KMS-11 (cell line): ENCODE data around the gene OMG.
"Not testable (repeated sequence)": the region's sequence is repeated elsewhere in the genome, so short reads cannot be mapped to it uniquely, and the experiment has no call there.

Experiments
- H2AFZ ChIP-seq: fragments of 200-600 bp; sonication (generic); 2 replicates; pipeline ENCODE4 v1.6.1; 2016; ENCODE audit warnings: antibody characterized with exemption, mixed run types, low read depth
- H3K27ac ChIP-seq: fragments of 200-600 bp; sonication (generic); 2 replicates; pipeline ENCODE4 v1.6.1; 2016; ENCODE audit warnings: mild to moderate bottlenecking, mixed run types
- H3K27me3 ChIP-seq: fragments of 200-600 bp; sonication (generic); 2 replicates; pipeline ENCODE4 v1.6.1; 2017; ENCODE audit warnings: mild to moderate bottlenecking, low read depth, mixed run types, moderate library complexity; ENCODE audit not compliant: insufficient read depth
- H3K36me3 ChIP-seq: fragments of 200-600 bp; sonication (generic); 2 replicates; pipeline ENCODE4 v1.6.1; 2017; ENCODE audit warnings: mild to moderate bottlenecking, mixed run types; ENCODE audit not compliant: insufficient read depth
- H3K4me1 ChIP-seq: fragments of 200-600 bp; sonication (generic); 2 replicates; pipeline ENCODE4 v1.6.1; 2016; ENCODE audit warnings: mild to moderate bottlenecking, low read depth, mixed run types; ENCODE audit not compliant: poor library complexity, severe bottlenecking
- H3K4me2 ChIP-seq: fragments of 200-600 bp; sonication (generic); 2 replicates; pipeline ENCODE4 v1.7.0; 2016; ENCODE audit warnings: mild to moderate bottlenecking, mixed run types
- H3K4me3 ChIP-seq: fragments of 200-600 bp; sonication (generic); IDR thresholded peaks from 2 replicates; pipeline ENCODE4 v1.6.1; 2017; ENCODE audit warnings: low read depth, low read length, mixed read lengths; ENCODE audit not compliant: insufficient read depth
- H3K79me2 ChIP-seq: fragments of 200-600 bp; sonication (generic); 2 replicates; pipeline ENCODE4 v1.6.1; 2016; ENCODE audit warnings: low read depth, mixed run types; ENCODE audit not compliant: insufficient read depth
- H3K9ac ChIP-seq: fragments of 200-600 bp; sonication (generic); 2 replicates; pipeline ENCODE4 v1.6.1; 2016; ENCODE audit warnings: mild to moderate bottlenecking, mixed run types
- H4K20me1 ChIP-seq: fragments of 200-600 bp; sonication (generic); 2 replicates; pipeline ENCODE4 v1.6.1; 2016; ENCODE audit warnings: mild to moderate bottlenecking, mixed run types; ENCODE audit not compliant: insufficient read depth
- TF ChIP-seq, protein P1 (sequence below): fragments of 200-600 bp; sonication (generic); conservative IDR thresholded peaks from 2 replicates; pipeline ENCODE4 v1.6.1; 2017; ENCODE audit warnings: low read depth, mild to moderate bottlenecking, antibody characterized with exemption, low read length, moderate library complexity, mixed read lengths

Gene OMG

DNA sequence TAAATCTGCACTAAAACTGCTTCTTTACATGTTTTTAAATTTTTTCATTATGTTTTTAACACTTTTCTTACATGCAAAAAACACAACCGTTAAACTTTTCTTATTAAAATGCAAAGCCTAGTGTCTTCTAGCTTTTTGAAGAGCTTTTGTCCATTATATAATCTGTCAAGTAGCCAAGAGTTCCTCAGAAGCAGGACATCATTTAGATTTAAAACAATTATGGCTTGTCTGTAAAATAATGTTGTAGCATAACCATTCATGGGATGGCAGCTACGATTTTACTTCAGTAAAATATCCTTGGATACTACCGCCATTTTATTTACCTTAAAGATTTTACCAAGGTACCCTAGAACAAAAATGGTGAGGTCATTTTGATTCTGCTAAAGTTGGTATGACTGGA is 2.8 kb downstream of the OMG start:
- TF ChIP-seq, protein P1, sequence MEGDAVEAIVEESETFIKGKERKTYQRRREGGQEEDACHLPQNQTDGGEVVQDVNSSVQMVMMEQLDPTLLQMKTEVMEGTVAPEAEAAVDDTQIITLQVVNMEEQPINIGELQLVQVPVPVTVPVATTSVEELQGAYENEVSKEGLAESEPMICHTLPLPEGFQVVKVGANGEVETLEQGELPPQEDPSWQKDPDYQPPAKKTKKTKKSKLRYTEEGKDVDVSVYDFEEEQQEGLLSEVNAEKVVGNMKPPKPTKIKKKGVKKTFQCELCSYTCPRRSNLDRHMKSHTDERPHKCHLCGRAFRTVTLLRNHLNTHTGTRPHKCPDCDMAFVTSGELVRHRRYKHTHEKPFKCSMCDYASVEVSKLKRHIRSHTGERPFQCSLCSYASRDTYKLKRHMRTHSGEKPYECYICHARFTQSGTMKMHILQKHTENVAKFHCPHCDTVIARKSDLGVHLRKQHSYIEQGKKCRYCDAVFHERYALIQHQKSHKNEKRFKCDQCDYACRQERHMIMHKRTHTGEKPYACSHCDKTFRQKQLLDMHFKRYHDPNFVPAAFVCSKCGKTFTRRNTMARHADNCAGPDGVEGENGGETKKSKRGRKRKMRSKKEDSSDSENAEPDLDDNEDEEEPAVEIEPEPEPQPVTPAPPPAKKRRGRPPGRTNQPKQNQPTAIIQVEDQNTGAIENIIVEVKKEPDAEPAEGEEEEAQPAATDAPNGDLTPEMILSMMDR = no peak
- H3K4me3 ChIP-seq = no peak overlapping the region
- H3K27ac ChIP-seq = no peak overlapping the region
- H3K79me2 ChIP-seq = no peaks in the 10 kb centered on the region
- no peaks in the 10 kb centered on the region; the same call in 1 of the 2 replicates for H3K27me3 ChIP-seq
- no peaks in the 10 kb centered on the region for H4K20me1 ChIP-seq
- H3K36me3 ChIP-seq = no peaks in the 10 kb centered on the region
- H3K4me1 ChIP-seq = no peaks in the 10 kb centered on the region
- H2AFZ ChIP-seq = no peak overlapping the region
- no peak overlapping the region for H3K4me2 ChIP-seq
- no peak overlapping the region for H3K9ac ChIP-seq

DNA sequence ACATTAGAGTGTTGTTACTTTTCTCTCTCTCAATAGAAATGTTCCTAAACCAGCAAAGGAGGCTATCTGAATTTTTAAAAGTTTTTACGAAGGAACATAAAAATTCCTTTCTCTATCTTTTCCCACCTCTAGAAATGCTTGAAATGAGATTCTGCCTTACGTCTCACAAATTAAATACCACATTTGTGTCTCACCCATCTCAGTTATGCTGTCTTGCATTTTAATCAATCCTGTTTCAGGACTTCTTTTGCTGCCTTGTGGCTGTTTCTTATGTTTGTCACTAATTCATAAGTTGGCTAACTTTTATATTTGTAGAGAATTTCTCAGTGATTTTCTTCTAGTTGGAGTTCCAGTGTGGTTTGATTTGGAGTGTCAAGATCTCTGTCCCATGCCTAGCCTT is 3.5 kb downstream of the OMG start:
- H4K20me1 ChIP-seq = no peaks in the 10 kb centered on the region
- no peak overlapping the region for H3K27ac ChIP-seq
- no peak overlapping the region for H3K4me2 ChIP-seq
- no peak overlapping the region for H3K9ac ChIP-seq
- H3K4me1 ChIP-seq = no peaks in the 10 kb centered on the region
- H3K4me3 ChIP-seq = no peak overlapping the region
- no peaks in the 10 kb centered on the region for H3K36me3 ChIP-seq
- no peak overlapping the region for H2AFZ ChIP-seq
- TF ChIP-seq, protein P1 = no peak
- no peaks in the 10 kb centered on the region; the same call in 1 of the 2 replicates for H3K27me3 ChIP-seq
- H3K79me2 ChIP-seq = no peaks in the 10 kb centered on the region

DNA sequence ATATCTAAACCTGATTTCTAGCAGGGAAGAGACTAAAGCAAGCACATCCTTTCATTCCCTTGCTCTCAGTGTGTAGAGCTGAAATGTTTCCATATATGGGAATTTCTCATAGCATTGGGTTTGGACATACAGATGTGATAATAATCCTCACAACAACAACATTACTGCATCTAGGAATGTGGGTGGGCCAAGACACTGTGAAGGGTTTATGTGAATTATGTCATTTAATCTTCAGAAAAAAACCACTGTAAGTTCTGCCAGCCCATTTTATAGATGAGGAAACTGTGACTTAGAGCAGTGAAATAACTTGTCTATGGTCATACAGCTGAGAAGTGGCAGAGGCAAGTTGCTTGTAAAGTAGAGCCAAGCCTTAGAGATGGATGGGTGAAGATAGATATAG is 5.2 kb downstream of the OMG start:
- no peaks in the 10 kb centered on the region for H3K36me3 ChIP-seq
- TF ChIP-seq, protein P1 = no peak
- H3K4me2 ChIP-seq = no peak overlapping the region
- H3K79me2 ChIP-seq = no peaks in the 10 kb centered on the region
- H3K27ac ChIP-seq = no peak overlapping the region
- H2AFZ ChIP-seq = no peak overlapping the region
- no peak overlapping the region for H3K4me3 ChIP-seq
- H3K27me3 ChIP-seq = no peaks in the 10 kb centered on the region
- H3K9ac ChIP-seq = no peak overlapping the region
- H4K20me1 ChIP-seq = no peaks in the 10 kb centered on the region
- H3K4me1 ChIP-seq = no peaks in the 10 kb centered on the region

DNA sequence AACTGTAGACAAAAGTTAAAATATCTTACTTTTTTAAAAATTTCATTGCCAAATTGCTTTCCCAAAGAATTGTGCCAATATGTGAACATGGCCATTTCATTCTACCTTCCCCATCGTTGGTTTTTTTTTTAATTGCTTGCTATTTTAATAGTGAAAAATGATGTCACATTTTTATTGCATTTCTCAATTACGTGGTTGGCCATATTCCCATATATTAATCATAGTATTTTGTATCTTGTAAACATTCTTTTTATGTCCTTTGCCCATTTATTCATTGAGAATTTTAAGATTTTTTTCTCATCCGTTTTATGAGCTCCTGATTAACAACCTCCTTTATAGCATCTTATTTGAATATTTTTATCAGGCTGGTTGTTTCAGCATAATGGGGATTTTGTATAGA is 7.2 kb downstream of the OMG start:
- Histone ChIP-seq H3K4me2 (no peak overlapping the region), H2AFZ (no peak overlapping the region), H3K4me3 (no peak overlapping the region), H3K27ac (no peak overlapping the region), H3K79me2 (no peaks in the 10 kb centered on the region), H3K4me1 (no peaks in the 10 kb centered on the region), H3K36me3 (no peaks in the 10 kb centered on the region), H4K20me1 (no peaks in the 10 kb centered on the region), H3K9ac (no peak overlapping the region), H3K27me3 (no peaks in the 10 kb centered on the region)
- TF ChIP-seq, protein P1 = no peak

DNA sequence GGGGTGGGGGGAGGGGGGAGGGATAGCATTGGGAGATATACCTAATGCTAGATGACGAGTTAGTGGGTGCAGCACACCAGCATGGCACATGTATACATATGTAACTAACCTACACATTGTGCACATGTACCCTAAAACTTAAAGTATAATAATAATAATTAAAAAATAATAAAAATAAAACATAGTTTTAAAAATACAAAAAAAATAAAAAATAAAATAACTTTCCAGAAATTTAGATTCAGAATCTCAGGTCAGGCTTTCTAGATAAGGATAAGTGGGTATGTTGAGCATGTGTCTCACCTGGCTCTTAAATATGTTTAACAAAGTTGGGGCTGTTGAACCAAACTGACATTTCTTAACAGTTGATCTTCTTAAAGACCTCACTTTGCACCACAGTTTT is 9.1 kb downstream of the OMG start:
- H4K20me1 ChIP-seq, H3K9ac ChIP-seq, H3K27ac ChIP-seq, H3K27me3 ChIP-seq, H3K4me2 ChIP-seq, H3K36me3 ChIP-seq, H3K79me2 ChIP-seq, H3K4me1 ChIP-seq, H3K4me3 ChIP-seq, H2AFZ ChIP-seq: not testable (repeated sequence)
